Retinal pigment epithelial cell (primary cell): ENCODE results near the gene SCGB3A1.

ENCODE experiments used
- DNase-seq: peaks from one replicate; pipeline ENCODE4 v3.0.0-alpha.2; 2010; ENCODE audit warnings: low read depth
- H3K4me3 ChIP-seq: 2 replicates; pipeline ENCODE4 v1.5.1; 2011; ENCODE audit warnings: mild to moderate bottlenecking, low read length, control low read depth, moderate library complexity
- TF ChIP-seq, protein P1 (sequence below): conservative IDR thresholded peaks from 2 replicates; pipeline ENCODE4 v1.5.1; 2011; ENCODE audit warnings: low read depth, low read length, control low read depth, inconsistent platforms

Gene SCGB3A1

GRCh38 chr5:180618829-180619562, 27.7 kb upstream of the SCGB3A1 start:
- H3K4me3 ChIP-seq: peak overlapping the region; percentile 27
- DNase-seq: peak; percentile 3
- TF ChIP-seq, protein P1, sequence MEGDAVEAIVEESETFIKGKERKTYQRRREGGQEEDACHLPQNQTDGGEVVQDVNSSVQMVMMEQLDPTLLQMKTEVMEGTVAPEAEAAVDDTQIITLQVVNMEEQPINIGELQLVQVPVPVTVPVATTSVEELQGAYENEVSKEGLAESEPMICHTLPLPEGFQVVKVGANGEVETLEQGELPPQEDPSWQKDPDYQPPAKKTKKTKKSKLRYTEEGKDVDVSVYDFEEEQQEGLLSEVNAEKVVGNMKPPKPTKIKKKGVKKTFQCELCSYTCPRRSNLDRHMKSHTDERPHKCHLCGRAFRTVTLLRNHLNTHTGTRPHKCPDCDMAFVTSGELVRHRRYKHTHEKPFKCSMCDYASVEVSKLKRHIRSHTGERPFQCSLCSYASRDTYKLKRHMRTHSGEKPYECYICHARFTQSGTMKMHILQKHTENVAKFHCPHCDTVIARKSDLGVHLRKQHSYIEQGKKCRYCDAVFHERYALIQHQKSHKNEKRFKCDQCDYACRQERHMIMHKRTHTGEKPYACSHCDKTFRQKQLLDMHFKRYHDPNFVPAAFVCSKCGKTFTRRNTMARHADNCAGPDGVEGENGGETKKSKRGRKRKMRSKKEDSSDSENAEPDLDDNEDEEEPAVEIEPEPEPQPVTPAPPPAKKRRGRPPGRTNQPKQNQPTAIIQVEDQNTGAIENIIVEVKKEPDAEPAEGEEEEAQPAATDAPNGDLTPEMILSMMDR: peak; percentile 48

- TF ChIP-seq, protein P1: no peak
- H3K4me3 ChIP-seq: peak overlapping the region; percentile 27
- DNase-seq: no peak
Measured at GRCh38 chr5:180618487-180618828, 27.2 kb upstream of the SCGB3A1 start.

DNA sequence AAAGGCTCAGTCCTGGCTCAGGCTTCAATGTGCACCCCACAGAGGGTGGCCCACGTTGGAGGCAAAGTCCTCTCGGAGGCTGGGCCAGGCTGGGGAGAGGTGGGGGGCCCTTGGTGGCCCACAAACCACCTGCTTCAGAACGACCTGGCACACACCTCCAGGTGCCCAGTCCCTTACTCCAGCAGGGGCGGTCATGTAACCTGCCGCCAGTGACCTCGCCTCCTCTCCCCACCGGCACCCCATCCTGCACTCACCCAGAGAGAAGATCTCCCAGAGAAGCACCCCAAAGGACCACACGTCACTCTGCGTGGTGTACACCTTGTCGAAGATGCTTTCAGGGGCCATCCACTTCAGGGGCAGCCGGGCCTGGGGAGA, 22.5 kb upstream of the SCGB3A1 start:
- no peak for DNase-seq
- TF ChIP-seq, protein P1: no peak
- no peak overlapping the region for H3K4me3 ChIP-seq

DNA sequence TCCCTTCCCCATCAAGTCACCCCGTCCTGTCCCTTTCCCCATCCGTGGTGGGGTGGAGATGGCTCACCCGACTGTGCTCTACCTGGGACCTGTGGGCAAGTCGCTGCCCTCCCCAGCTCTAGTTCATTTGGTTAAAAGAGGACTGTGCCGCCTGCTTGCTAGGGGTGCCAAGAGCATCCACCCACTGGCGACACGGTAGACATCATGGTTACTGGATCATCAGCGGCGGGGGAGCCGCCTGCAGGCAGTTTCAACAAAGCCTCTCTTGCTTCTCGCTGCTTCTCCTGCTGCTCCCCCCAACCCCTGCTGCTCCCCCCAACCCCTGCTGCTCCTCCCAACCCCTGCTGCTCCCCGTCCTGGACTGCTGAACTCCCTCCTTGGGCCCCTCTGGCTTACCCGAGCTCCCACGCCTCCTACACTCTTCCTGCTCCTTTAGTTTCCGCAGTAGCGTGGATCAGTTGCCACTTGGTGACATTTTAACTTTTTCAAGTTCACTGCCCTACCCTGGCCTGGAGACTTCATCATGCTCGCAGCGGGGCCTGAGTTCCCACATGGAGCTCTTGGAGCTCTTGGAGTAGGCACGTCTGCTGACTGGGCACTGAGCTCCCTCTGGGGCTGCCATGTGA, 22.0 kb upstream of the SCGB3A1 start:
- no peak overlapping the region for H3K4me3 ChIP-seq
- no peak for DNase-seq
- TF ChIP-seq, protein P1: no peak

DNA sequence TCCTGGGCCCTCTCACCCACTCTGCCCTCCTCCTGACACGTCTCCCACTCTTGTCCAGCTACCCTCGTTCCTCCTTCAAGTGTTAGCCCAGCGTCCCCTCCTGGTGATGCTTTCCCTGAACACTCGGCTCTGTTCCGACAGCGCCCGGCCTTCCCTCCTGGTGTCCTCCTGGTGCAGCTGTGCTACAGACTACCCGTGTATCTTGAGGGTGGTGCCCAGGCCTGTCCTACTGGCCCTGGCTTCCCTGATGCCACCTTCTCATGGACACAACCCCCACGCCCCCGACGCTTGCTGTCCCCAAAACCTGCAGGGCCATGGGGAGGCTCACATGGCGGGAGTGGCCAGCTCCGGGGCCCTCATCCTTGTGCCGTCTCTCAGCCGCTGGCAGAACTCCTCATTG, 21.4 kb upstream of the SCGB3A1 start:
- TF ChIP-seq, protein P1: no peak
- no peak for DNase-seq
- no peak overlapping the region for H3K4me3 ChIP-seq

DNA sequence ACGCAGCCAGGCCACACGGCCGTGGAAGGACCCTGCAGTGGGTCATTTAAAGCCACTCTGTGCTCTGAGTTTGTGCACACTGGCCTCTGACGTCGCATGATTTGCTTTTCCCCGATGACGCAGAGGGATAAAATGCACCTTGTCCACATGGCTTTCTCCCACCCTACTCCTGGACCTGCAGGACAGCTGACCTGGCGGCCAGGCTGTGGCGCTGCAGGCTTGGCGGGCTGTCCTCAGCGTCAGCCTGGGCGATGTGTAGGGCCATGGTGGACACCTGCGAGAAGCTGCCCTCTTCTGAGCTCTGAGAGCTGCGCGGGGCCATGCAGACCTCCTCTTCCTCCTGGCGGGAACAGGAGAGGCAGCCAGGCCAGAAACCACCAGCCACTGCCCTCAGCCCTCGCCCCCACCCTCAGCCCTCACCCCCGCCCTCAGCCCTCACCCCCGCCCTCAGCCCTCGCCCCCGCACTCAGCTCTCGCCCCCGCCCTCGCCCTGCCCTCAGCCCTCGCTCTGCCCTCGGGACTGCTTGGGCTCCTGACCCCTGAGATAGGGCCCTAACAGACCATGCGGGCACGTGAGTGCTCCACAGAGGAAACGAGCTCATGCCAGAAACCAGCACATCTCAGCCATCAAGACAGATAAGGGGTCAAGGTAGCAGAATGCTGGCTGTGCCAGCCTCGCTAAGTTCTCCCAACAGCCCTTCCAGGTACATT, 20.0 kb upstream of the SCGB3A1 start:
- no peak for DNase-seq
- H3K4me3 ChIP-seq: no peak overlapping the region
- TF ChIP-seq, protein P1: no peak
